ENCODE data around the gene FANCM.
"Not testable (repeated sequence)": the region's sequence is repeated elsewhere in the genome, so short reads cannot be mapped to it uniquely, and the experiment has no call there.

The FANCM gene

GRCh38 chr14:45142083-45142482, 6.4 kb downstream of the FANCM start:
- not testable (repeated sequence) for H3K27ac ChIP-seq (ENCODE audit: low read depth, low read length); H3K4me1 ChIP-seq (ENCODE audit: control insufficient read depth in 1 of 2, insufficient read depth in 2 of 2, low read length in 2 of 2); H3K9me3 ChIP-seq (ENCODE audit: control insufficient read depth in 1 of 2, low read length in 2 of 2); H3K36me3 ChIP-seq (ENCODE audit: control insufficient read depth in 1 of 2, insufficient read depth in 2 of 2, low read length in 2 of 2); H3K4me3 ChIP-seq (ENCODE audit: low read depth in 1 of 2, low read length in 2 of 2); H3K27me3 ChIP-seq (ENCODE audit: control insufficient read depth in 1 of 2, insufficient read depth in 2 of 2, low read length in 2 of 2); H3K9ac ChIP-seq (ENCODE audit: low read depth in 1 of 2, low read length in 2 of 2)

GRCh38 chr14:45144658-45145057, 8.9 kb downstream of the FANCM start:
- Histone ChIP-seq H3K9me3 (ENCODE audit: control insufficient read depth in 1 of 2, low read length in 2 of 2) (no peaks in the 10 kb centered on the region), H3K36me3 (ENCODE audit: control insufficient read depth in 1 of 2, insufficient read depth in 2 of 2, low read length in 2 of 2) (no peaks in the 10 kb centered on the region), H3K27me3 (ENCODE audit: control insufficient read depth in 1 of 2, insufficient read depth in 2 of 2, low read length in 2 of 2) (no peaks in the 10 kb centered on the region), H3K27ac (ENCODE audit: low read depth, low read length) (no peak overlapping the region), H3K4me1 (ENCODE audit: control insufficient read depth in 1 of 2, insufficient read depth in 2 of 2, low read length in 2 of 2) (no peaks in the 10 kb centered on the region), H3K4me3 (ENCODE audit: low read depth in 1 of 2, low read length in 2 of 2) (no peak overlapping the region), H3K9ac (ENCODE audit: low read depth in 1 of 2, low read length in 2 of 2) (no peak overlapping the region)

DNA sequence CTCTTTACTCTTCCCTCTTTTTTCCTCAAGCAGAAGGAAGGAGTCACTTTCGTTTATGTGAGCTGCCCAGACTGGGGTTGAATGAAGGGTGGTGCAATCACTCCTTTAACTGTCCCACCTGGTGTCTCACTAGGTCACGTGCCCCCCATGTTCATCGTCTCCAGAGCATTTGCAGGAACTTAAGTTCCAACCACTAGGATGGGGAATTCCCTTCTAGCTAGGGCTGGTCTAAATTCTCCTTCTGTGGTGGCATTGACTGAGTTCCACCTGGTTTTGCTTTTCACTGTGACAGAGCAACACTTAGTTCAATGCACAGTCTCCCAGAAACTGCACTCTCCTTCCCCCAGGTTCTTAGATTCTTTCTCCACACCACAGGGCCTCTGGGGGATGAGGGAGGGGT, 9.5 kb downstream of the FANCM start:
- Histone ChIP-seq H3K36me3 (ENCODE audit: control insufficient read depth in 1 of 2, insufficient read depth in 2 of 2, low read length in 2 of 2) (no peaks in the 10 kb centered on the region), H3K27me3 (ENCODE audit: control insufficient read depth in 1 of 2, insufficient read depth in 2 of 2, low read length in 2 of 2) (no peaks in the 10 kb centered on the region), H3K4me3 (ENCODE audit: low read depth in 1 of 2, low read length in 2 of 2) (no peak overlapping the region), H3K4me1 (ENCODE audit: control insufficient read depth in 1 of 2, insufficient read depth in 2 of 2, low read length in 2 of 2) (no peaks in the 10 kb centered on the region), H3K9ac (ENCODE audit: low read depth in 1 of 2, low read length in 2 of 2) (no peak overlapping the region), H3K27ac (ENCODE audit: low read depth, low read length) (no peak overlapping the region), H3K9me3 (ENCODE audit: control insufficient read depth in 1 of 2, low read length in 2 of 2) (no peaks in the 10 kb centered on the region)

DNA sequence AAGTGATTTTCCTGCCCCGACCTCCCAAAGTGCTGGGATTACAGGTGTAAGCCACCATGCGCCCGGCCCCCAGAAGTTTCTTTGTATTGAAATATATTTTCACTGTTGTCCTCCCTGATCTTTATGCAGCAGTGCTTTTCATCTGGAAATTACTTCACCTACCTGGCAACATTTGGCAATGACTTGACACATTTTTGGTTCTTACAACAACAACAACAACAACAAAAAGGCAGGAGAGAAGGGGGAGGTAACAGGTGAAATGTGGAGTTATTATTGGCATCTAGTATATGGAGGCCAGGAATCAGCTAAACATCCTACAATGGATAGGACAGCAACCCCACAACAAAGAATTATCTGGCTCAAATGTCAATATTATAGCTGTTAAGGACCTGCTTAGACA, 13.9 kb downstream of the FANCM start:
- Histone ChIP-seq H3K27ac (ENCODE audit: low read depth, low read length) (no peak overlapping the region), H3K4me1 (ENCODE audit: control insufficient read depth in 1 of 2, insufficient read depth in 2 of 2, low read length in 2 of 2) (no peaks in the 10 kb centered on the region), H3K9me3 (ENCODE audit: control insufficient read depth in 1 of 2, low read length in 2 of 2) (no peaks in the 10 kb centered on the region), H3K9ac (ENCODE audit: low read depth in 1 of 2, low read length in 2 of 2) (no peak overlapping the region), H3K36me3 (ENCODE audit: control insufficient read depth in 1 of 2, insufficient read depth in 2 of 2, low read length in 2 of 2) (no peaks in the 10 kb centered on the region), H3K4me3 (ENCODE audit: low read depth in 1 of 2, low read length in 2 of 2) (no peak overlapping the region), H3K27me3 (ENCODE audit: control insufficient read depth in 1 of 2, insufficient read depth in 2 of 2, low read length in 2 of 2) (no peaks in the 10 kb centered on the region)

GRCh38 chr14:45150386-45150890, 14.7 kb downstream of the FANCM start:
- Histone ChIP-seq H3K36me3 (ENCODE audit: control insufficient read depth in 1 of 2, insufficient read depth in 2 of 2, low read length in 2 of 2) (no peaks in the 10 kb centered on the region), H3K4me3 (ENCODE audit: low read depth in 1 of 2, low read length in 2 of 2) (no peak overlapping the region), H3K27me3 (ENCODE audit: control insufficient read depth in 1 of 2, insufficient read depth in 2 of 2, low read length in 2 of 2) (no peaks in the 10 kb centered on the region), H3K27ac (ENCODE audit: low read depth, low read length) (no peak overlapping the region), H3K9ac (ENCODE audit: low read depth in 1 of 2, low read length in 2 of 2) (no peak overlapping the region), H3K4me1 (ENCODE audit: control insufficient read depth in 1 of 2, insufficient read depth in 2 of 2, low read length in 2 of 2) (no peaks in the 10 kb centered on the region), H3K9me3 (ENCODE audit: control insufficient read depth in 1 of 2, low read length in 2 of 2) (no peaks in the 10 kb centered on the region)

- Histone ChIP-seq H3K36me3 (ENCODE audit: control insufficient read depth in 1 of 2, insufficient read depth in 2 of 2, low read length in 2 of 2) (no peaks in the 10 kb centered on the region), H3K4me1 (ENCODE audit: control insufficient read depth in 1 of 2, insufficient read depth in 2 of 2, low read length in 2 of 2) (no peaks in the 10 kb centered on the region), H3K9me3 (ENCODE audit: control insufficient read depth in 1 of 2, low read length in 2 of 2) (no peaks in the 10 kb centered on the region), H3K4me3 (ENCODE audit: low read depth in 1 of 2, low read length in 2 of 2) (no peak overlapping the region), H3K27ac (ENCODE audit: low read depth, low read length) (no peak overlapping the region), H3K27me3 (ENCODE audit: control insufficient read depth in 1 of 2, insufficient read depth in 2 of 2, low read length in 2 of 2) (no peaks in the 10 kb centered on the region), H3K9ac (ENCODE audit: low read depth in 1 of 2, low read length in 2 of 2) (no peak overlapping the region)
These were observed 20.3 kb downstream of the FANCM start for GRCh38 chr14:45156067-45156466.

DNA sequence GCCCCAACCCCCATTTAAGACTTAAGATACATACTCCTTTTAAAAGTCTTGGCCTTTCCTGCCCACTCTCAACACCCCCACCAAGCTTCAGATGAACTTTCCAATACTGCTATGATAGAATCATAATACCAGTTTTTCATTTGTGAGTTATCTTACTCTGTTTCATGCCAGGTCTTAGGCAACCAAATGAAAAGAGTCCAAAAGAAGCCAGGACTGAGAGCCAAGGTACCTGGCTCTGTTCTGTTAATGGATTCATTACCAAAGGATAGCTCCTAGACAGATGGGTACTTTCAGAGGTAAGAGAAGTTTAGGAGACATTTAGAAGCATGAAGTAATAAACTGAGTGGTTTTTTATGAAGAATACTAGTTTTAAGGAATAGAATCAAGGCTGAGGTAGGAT, 34.2 kb downstream of the FANCM start:
- H3K4me1 ChIP-seq (ENCODE audit: control insufficient read depth in 1 of 2, insufficient read depth in 2 of 2, low read length in 2 of 2) = no peaks in the 10 kb centered on the region
- no peaks in the 10 kb centered on the region for H3K9me3 ChIP-seq (ENCODE audit: control insufficient read depth in 1 of 2, low read length in 2 of 2)
- peaks cover 0 to 13% of the 10 kb centered on the region in 2 donors for H3K36me3 ChIP-seq (ENCODE audit: control insufficient read depth in 1 of 2, insufficient read depth in 2 of 2, low read length in 2 of 2)
- H3K27me3 ChIP-seq (ENCODE audit: control insufficient read depth in 1 of 2, insufficient read depth in 2 of 2, low read length in 2 of 2) = no peaks in the 10 kb centered on the region
- no peak overlapping the region for H3K9ac ChIP-seq (ENCODE audit: low read depth in 1 of 2, low read length in 2 of 2)
- H3K4me3 ChIP-seq (ENCODE audit: low read depth in 1 of 2, low read length in 2 of 2) = no peak overlapping the region
- no peak overlapping the region for H3K27ac ChIP-seq (ENCODE audit: low read depth, low read length)

GRCh38 chr14:45177076-45177475, 41.3 kb downstream of the FANCM start:
- H3K36me3 ChIP-seq (ENCODE audit: control insufficient read depth in 1 of 2, insufficient read depth in 2 of 2, low read length in 2 of 2) = peaks cover 0 to 5% of the 10 kb centered on the region in 2 donors
- no peak overlapping the region for H3K9ac ChIP-seq (ENCODE audit: low read depth in 1 of 2, low read length in 2 of 2)
- no peak overlapping the region for H3K4me3 ChIP-seq (ENCODE audit: low read depth in 1 of 2, low read length in 2 of 2)
- no peaks in the 10 kb centered on the region for H3K4me1 ChIP-seq (ENCODE audit: control insufficient read depth in 1 of 2, insufficient read depth in 2 of 2, low read length in 2 of 2)
- no peak overlapping the region for H3K27ac ChIP-seq (ENCODE audit: low read depth, low read length)
- no peaks in the 10 kb centered on the region for H3K9me3 ChIP-seq (ENCODE audit: control insufficient read depth in 1 of 2, low read length in 2 of 2)
- no peaks in the 10 kb centered on the region for H3K27me3 ChIP-seq (ENCODE audit: control insufficient read depth in 1 of 2, insufficient read depth in 2 of 2, low read length in 2 of 2)

GRCh38 chr14:45181329-45181728, 45.6 kb downstream of the FANCM start:
- Histone ChIP-seq H3K36me3 (ENCODE audit: control insufficient read depth in 1 of 2, insufficient read depth in 2 of 2, low read length in 2 of 2) (no peaks in the 10 kb centered on the region), H3K27ac (ENCODE audit: low read depth, low read length) (no peak overlapping the region), H3K4me3 (ENCODE audit: low read depth in 1 of 2, low read length in 2 of 2) (no peak overlapping the region), H3K4me1 (ENCODE audit: control insufficient read depth in 1 of 2, insufficient read depth in 2 of 2, low read length in 2 of 2) (no peaks in the 10 kb centered on the region), H3K9ac (ENCODE audit: low read depth in 1 of 2, low read length in 2 of 2) (no peak overlapping the region), H3K9me3 (ENCODE audit: control insufficient read depth in 1 of 2, low read length in 2 of 2) (no peaks in the 10 kb centered on the region), H3K27me3 (ENCODE audit: control insufficient read depth in 1 of 2, insufficient read depth in 2 of 2, low read length in 2 of 2) (no peaks in the 10 kb centered on the region)

DNA sequence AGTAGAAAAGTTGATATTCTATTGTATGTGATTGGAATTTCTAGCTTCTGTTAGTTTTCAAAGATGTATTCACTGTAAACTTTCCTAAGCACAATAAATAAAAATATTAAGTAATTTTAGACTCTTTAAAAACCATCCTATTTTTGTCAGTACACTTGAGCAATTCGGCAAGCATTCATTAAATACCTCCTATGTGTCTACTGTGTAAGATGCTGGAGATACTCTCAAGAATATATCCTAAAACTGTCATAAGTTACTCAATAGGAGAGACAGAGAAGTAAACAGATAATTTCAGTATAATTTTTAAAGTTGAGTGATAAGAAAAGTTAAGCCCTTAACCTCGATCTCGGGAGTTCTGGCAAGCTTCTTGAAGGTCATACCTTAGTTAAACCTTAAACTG, 46.1 kb downstream of the FANCM start:
- Histone ChIP-seq H3K9me3 (ENCODE audit: control insufficient read depth in 1 of 2, low read length in 2 of 2) (no peaks in the 10 kb centered on the region), H3K4me3 (ENCODE audit: low read depth in 1 of 2, low read length in 2 of 2) (no peak overlapping the region), H3K9ac (ENCODE audit: low read depth in 1 of 2, low read length in 2 of 2) (no peak overlapping the region), H3K36me3 (ENCODE audit: control insufficient read depth in 1 of 2, insufficient read depth in 2 of 2, low read length in 2 of 2) (no peaks in the 10 kb centered on the region), H3K4me1 (ENCODE audit: control insufficient read depth in 1 of 2, insufficient read depth in 2 of 2, low read length in 2 of 2) (no peaks in the 10 kb centered on the region), H3K27ac (ENCODE audit: low read depth, low read length) (no peak overlapping the region), H3K27me3 (ENCODE audit: control insufficient read depth in 1 of 2, insufficient read depth in 2 of 2, low read length in 2 of 2) (no peaks in the 10 kb centered on the region)

Data from duodenal mucosa (tissue), 2 donors.